CD4-positive, alpha-beta T cell treated with Interleukin-21 for 1 hour (primary cell): Measurements from ENCODE around the gene FKBP6.
"Not testable (repeated sequence)": the region's sequence is repeated elsewhere in the genome, so short reads cannot be mapped to it uniquely, and the experiment has no call there.

Source experiments
- DNase-seq: peaks from one replicate; pipeline ENCODE4 v3.0.0-alpha.2; 2020

Gene FKBP6

GRCh38 chr7:73359746-73360375 is 31.9 kb downstream of the FKBP6 start:
- DNase-seq: no peak

- DNase-seq: not testable (repeated sequence)
Observed at GRCh38 chr7:73360590-73360989, 32.6 kb downstream of the FKBP6 start.

- DNase-seq: no peak
Observed at GRCh38 chr7:73363225-73364005, 35.5 kb downstream of the FKBP6 start.

- no peak for DNase-seq
Observed at GRCh38 chr7:73364006-73364728, 36.2 kb downstream of the FKBP6 start.

- DNase-seq: no peak
Observed at GRCh38 chr7:73366127-73366526, 38.2 kb downstream of the FKBP6 start.

GRCh38 chr7:73366990-73367389 is 39.0 kb downstream of the FKBP6 start:
- no peak for DNase-seq

- no peak for DNase-seq
Observed at GRCh38 chr7:73369009-73369408, 41.0 kb downstream of the FKBP6 start.

GRCh38 chr7:73369622-73370021 is 41.7 kb downstream of the FKBP6 start:
- no peak for DNase-seq

GRCh38 chr7:73373741-73374140 is 45.8 kb downstream of the FKBP6 start:
- no peak for DNase-seq

- DNase-seq: not testable (repeated sequence)
Observed at GRCh38 chr7:73376262-73376661, 48.3 kb downstream of the FKBP6 start.

- no peak for DNase-seq
Observed at GRCh38 chr7:73376671-73377412, 48.9 kb downstream of the FKBP6 start.

- DNase-seq: not testable (repeated sequence)
Observed at GRCh38 chr7:73377413-73378200, 49.6 kb downstream of the FKBP6 start.

GRCh38 chr7:73382934-73383503 is 55.1 kb downstream of the FKBP6 start:
- no peak for DNase-seq

GRCh38 chr7:73387221-73387828 is 59.4 kb downstream of the FKBP6 start:
- no peak for DNase-seq

GRCh38 chr7:73387908-73388414 is 60.0 kb downstream of the FKBP6 start:
- DNase-seq: no peak

- DNase-seq: no peak
Observed at GRCh38 chr7:73391396-73391795, 63.4 kb downstream of the FKBP6 start.

- no peak for DNase-seq
Observed at GRCh38 chr7:73394422-73394821, 66.5 kb downstream of the FKBP6 start.

- DNase-seq: no peak
Observed at GRCh38 chr7:73395538-73396503, 67.9 kb downstream of the FKBP6 start.

GRCh38 chr7:73397521-73398281 is 69.7 kb downstream of the FKBP6 start:
- DNase-seq: no peak
